Upper lobe of left lung (tissue), 6 donors: ENCODE data around the gene NF2. TPM values are rescaled to one million over a fixed set of nuclear protein-coding genes. Genes with fewer than 3 reads are reported as not detected.

Source experiments
- ATAC-seq, 2 donors: fragments of 200-7000 bp; cut with Tn5 transposase; one replicate each; pipeline ENCODE4 v1.9.1; 2022; ENCODE audit warnings: mild to moderate bottlenecking in 2 of 2, moderate library complexity in 2 of 2; ENCODE audit not compliant: low FRiP score in 2 of 2
- DNase-seq, 2 donors: peaks; one replicate each; pipeline ENCODE4 v3.0.0-alpha.2; 2019 to 2020
- H3K27ac ChIP-seq, 4 donors: fragments of 200-600 bp; sonication (generic); one replicate each; pipeline ENCODE4 v1.5.1; 2016 to 2019
- H3K27me3 ChIP-seq, 4 donors: fragments of 200-600 bp; sonication (generic); one replicate each; pipeline ENCODE4 v1.5.1; 2017 to 2019
- H3K36me3 ChIP-seq, 4 donors: fragments of 200-600 bp; sonication (generic); one replicate each; pipeline ENCODE4 v1.5.1; 2016 to 2019
- H3K4me1 ChIP-seq, 4 donors: fragments of 200-600 bp; sonication (generic); one replicate each; pipeline ENCODE4 v1.5.1; 2018 to 2019
- H3K4me3 ChIP-seq, 4 donors: fragments of 200-600 bp; sonication (generic); one replicate each; pipeline ENCODE4 v1.5.1; 2017 to 2019; ENCODE audit warnings: mild to moderate bottlenecking in 2 of 4, moderate library complexity in 1 of 4
- H3K9me3 ChIP-seq, 4 donors: fragments of 200-600 bp; sonication (generic); one replicate each; pipeline ENCODE4 v1.5.1; 2018 to 2019
- CTCF ChIP-seq, 6 experiments: fragments of 450-650 bp in 4 of 6; fragments of 200-600 bp in 2 of 6; sonication (generic) in 2 of 6; IDR thresholded peaks; one replicate each; pipeline ENCODE4 v1.5.1; 2016 to 2019; ENCODE audit warnings: antibody characterized with exemption in 6 of 6
- EP300 ChIP-seq, 4 donors: sonication (generic); formaldehyde crosslinking; IDR thresholded peaks; one replicate each; pipeline ENCODE4 v1.5.1; 2017; ENCODE audit warnings: antibody characterized with exemption in 4 of 4, control low read depth in 2 of 4
- POLR2A ChIP-seq, 4 donors: fragments of 450-650 bp; IDR thresholded peaks; one replicate each; pipeline ENCODE4 v1.5.1; 2016 to 2017; ENCODE audit warnings: antibody characterized with exemption in 4 of 4, mild to moderate bottlenecking in 2 of 4
- POLR2AphosphoS5 ChIP-seq, 2 donors: sonication (generic); formaldehyde crosslinking; IDR thresholded peaks; one replicate each; pipeline ENCODE4 v1.5.1; 2017; ENCODE audit warnings: antibody characterized with exemption in 2 of 2
- WGBS, 2 donors: methylation state at CpG; one replicate each; pipeline ENCODE4 v1.1.5; 2017 to 2018; 5-methylcytosine and 5-hydroxymethylcytosine counted together
- total RNA-seq, 6 donors: library from RNA; depleted of rRNA in 4 of 6; stranded (reverse); fragments of >200 nt in 4 of 6; gene quantifications; one replicate each; pipeline versions ENCODE4 v1.1.0 to v1.2.1, GENCODE V29; 2016 to 2021
- donor health status: DM: no; HTN: no; CAD: no; lungs with moderate emphysema.
- donor health status: DM: no; HTN: yes; CAD: no; lungs with severe emphysema.

Gene NF2
- total RNA-seq, 6 donors from 2014 or later, result 31.2 to 43.8 (median 41.3) TPM

DNA sequence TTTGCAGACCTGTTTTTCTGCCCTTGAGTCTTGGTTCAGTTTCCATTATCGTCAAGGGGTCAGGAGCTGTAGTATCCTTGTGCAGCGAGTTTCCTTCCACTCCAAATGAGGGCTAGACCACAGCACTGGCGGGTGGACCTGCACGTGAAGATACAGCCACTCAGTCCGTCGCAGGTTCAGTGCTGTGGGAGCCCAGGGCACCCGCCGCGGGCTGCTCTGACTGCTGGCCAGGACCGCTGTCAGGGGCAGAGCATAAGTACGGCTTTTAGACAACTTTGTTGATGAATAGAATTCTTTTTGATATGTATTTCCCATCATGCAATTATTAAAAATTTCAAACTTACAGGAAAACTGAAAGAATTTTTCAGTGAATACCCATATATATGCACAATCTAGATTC, 56.6 kb downstream of the NF2 start:
- DNase-seq, result peak in 1 of 2 donors; percentile 51
- Histone ChIP-seq H3K4me1 (peaks cover 0 to 17% (median 8%) of the 10 kb centered on the region in 4 donors), H3K27ac (no peak overlapping the region), H3K27me3 (no peaks in the 10 kb centered on the region), H3K36me3 (peaks cover 4 to 80% (median 29%) of the 10 kb centered on the region in 4 donors), H3K9me3 (no peaks in the 10 kb centered on the region), H3K4me3 (no peak overlapping the region)
- ATAC-seq, result no peak
- WGBS, 2 donors, result 83 to 91% methylated on average over 11 of the region's 11 CpGs
- TF ChIP-seq EP300 (IDR thresholded peaks at IDR 0.05) (no peak), POLR2A (IDR thresholded peaks at IDR 0.05) (no peak), POLR2AphosphoS5 (IDR thresholded peaks at IDR 0.05) (no peak), CTCF (IDR thresholded peaks at IDR 0.05) (no peak)

- no peaks in the 10 kb centered on the region for H3K9me3 ChIP-seq
- ATAC-seq (peak in 1 of 2 donors; percentile 50), DNase-seq (no peak)
- peaks cover 0 to 81% (median 31%) of the 10 kb centered on the region in 4 donors for H3K36me3 ChIP-seq
- 81 to 98% methylated on average over 2 of the region's 2 CpGs for WGBS, 2 donors
- H3K4me1 ChIP-seq, result peaks cover 0 to 17% (median 8%) of the 10 kb centered on the region in 4 donors
- no peak overlapping the region for H3K27ac ChIP-seq
- TF ChIP-seq EP300 (IDR thresholded peaks at IDR 0.05) (no peak), POLR2A (IDR thresholded peaks at IDR 0.05) (no peak), CTCF (IDR thresholded peaks at IDR 0.05) (no peak), POLR2AphosphoS5 (IDR thresholded peaks at IDR 0.05) (no peak)
- H3K27me3 ChIP-seq, result no peaks in the 10 kb centered on the region
- no peak overlapping the region for H3K4me3 ChIP-seq
Observed at GRCh38 chr22:29661336-29661735, 57.9 kb downstream of the NF2 start.

DNA sequence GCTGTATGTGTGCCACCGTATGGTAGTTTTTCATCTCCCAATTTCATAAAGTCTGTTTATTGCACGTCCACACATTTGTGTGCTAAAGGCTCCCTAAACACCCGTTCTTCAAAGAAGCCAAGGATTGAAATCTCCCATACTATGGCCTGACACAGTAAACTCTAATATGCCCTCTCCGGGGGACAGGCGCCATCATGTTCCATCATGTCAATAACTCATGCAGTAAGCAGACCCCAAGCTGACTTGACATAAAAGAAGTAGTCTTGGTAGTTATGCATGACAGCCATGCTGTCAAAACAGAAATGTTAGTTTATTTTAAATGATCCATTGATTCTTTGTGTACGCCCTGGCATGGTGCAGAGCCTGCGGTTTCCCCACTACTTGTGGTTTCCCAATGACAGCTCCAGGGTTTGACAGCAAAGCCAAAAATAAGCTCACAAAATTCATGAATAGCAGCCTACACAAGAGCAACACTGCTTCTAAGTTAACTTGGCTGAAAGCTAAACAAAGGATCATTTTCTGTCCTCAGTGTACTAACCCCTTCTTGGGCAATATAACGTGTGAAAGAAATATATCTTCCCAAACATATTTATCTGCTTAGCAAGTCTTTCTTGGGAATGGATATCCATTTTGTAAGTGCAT, 59.9 kb downstream of the NF2 start:
- no peaks in the 10 kb centered on the region for H3K27me3 ChIP-seq
- 80 to 90% methylated on average over 8 of the region's 8 CpGs for WGBS, 2 donors
- H3K27ac ChIP-seq, result no peak overlapping the region
- ATAC-seq, result no peak
- no peaks in the 10 kb centered on the region for H3K9me3 ChIP-seq
- TF ChIP-seq EP300 (IDR thresholded peaks at IDR 0.05) (no peak), POLR2AphosphoS5 (IDR thresholded peaks at IDR 0.05) (no peak), POLR2A (IDR thresholded peaks at IDR 0.05) (no peak), CTCF (IDR thresholded peaks at IDR 0.05) (no peak)
- no peak overlapping the region for H3K4me3 ChIP-seq
- DNase-seq, result no peak
- H3K4me1 ChIP-seq, result peaks cover 0 to 10% (median 6%) of the 10 kb centered on the region in 4 donors
- H3K36me3 ChIP-seq, result peaks cover 4 to 86% (median 38%) of the 10 kb centered on the region in 4 donors

GRCh38 chr22:29665486-29665885, 62.1 kb downstream of the NF2 start:
- no peak for DNase-seq
- Histone ChIP-seq H3K4me3 (no peak overlapping the region), H3K9me3 (no peaks in the 10 kb centered on the region), H3K27ac (no peak overlapping the region), H3K27me3 (no peaks in the 10 kb centered on the region), H3K36me3 (peaks cover 11 to 86% (median 49%) of the 10 kb centered on the region in 4 donors), H3K4me1 (no peaks in the 10 kb centered on the region)
- 96 to 98% methylated on average over 8 of the region's 8 CpGs for WGBS, 2 donors
- ATAC-seq, result no peak
- no peak for TF ChIP-seq EP300 (IDR thresholded peaks at IDR 0.05)
- TF ChIP-seq CTCF (IDR thresholded peaks at IDR 0.05), result no peak
- TF ChIP-seq POLR2A (IDR thresholded peaks at IDR 0.05), result no peak
- TF ChIP-seq POLR2AphosphoS5 (IDR thresholded peaks at IDR 0.05), result no peak

DNA sequence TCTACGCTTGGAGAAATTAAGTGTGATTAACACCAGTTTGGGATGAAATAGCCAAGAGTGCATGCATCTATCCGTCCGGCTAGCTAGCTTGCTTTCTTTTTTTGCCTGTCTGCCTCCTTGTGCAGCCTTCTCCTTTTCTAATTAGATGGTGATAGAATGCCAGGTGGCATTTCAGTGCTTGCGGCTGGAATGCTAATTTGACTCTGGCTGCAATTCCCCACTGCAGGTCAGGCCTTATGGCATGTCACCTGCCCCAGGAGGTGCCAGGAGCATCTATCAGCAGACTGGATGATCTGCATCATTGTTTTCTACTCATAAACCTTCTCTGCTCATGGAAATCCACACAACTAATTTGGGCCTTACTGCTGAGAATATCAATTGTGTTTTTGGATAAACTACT, 65.2 kb downstream of the NF2 start:
- H3K4me1 ChIP-seq, result no peaks in the 10 kb centered on the region
- no peak for ATAC-seq

More for the DNA sequence above, 65.2 kb downstream of the NF2 start:
- TF ChIP-seq POLR2AphosphoS5 (IDR thresholded peaks at IDR 0.05) (no peak), EP300 (IDR thresholded peaks at IDR 0.05) (no peak), POLR2A (IDR thresholded peaks at IDR 0.05) (no peak), CTCF (IDR thresholded peaks at IDR 0.05) (no peak)
- H3K27me3 ChIP-seq, result no peaks in the 10 kb centered on the region
- H3K27ac ChIP-seq, result no peak overlapping the region
- no peak overlapping the region for H3K4me3 ChIP-seq
- WGBS, 2 donors, result 97 to 100% methylated on average over 4 of the region's 4 CpGs
- no peaks in the 10 kb centered on the region for H3K9me3 ChIP-seq
- DNase-seq, result no peak
- peaks cover 21 to 85% (median 51%) of the 10 kb centered on the region in 4 donors for H3K36me3 ChIP-seq
